ENCODE measurements around the gene PDLIM3. TPM values are rescaled to one million over a fixed set of nuclear protein-coding genes. Genes with fewer than 3 reads are reported as not detected.

PDLIM3 gene
- total and polyA plus RNA-seq, 2 of the 13 experiments (the other 11 are each of a cell fraction or from before 2014, with no cell fraction given): 5.9 to 14.0 TPM

DNA sequence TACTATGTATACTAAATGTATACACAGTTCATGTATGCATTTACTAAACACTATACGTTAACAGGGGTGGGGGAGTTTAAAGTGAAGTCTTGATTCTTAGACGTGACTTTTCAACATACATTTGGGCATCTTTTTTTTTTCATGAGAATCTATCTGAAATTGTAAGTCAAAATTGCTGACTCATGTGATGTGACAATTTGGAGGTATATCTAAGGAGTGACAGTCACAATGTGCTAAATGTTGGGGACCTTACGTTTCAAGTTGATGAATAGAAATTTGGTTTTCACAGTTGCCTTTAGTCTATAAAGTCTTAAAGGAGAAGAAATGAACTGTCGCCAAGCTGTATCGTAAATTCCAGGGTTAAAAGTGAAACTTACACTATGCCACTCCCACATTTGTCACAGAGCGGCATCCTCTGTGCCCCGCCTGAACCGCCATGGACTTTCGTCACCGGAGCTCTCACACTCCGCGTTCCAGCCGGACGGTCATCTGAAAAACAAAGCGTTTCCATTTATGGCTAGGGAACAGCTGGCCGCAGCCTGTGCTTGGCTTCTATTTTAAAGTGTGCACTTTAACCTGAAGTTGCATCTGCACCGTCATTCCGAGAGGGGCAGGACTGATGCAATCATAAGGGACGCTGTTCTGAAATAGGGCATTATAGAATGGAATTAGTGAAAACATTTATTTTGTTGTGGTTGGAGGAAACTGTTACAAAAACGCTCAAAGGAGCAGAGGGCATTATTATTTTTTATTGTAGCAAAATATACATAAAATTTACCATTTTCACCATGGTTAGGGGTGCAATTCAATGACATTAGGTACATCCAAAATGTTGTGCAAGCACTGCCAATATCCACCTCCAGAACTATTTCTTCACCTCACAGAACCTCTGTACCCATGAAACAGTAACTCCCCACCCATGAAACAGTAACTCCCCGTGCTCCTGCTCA lies 30.9 kb downstream of the PDLIM3 start (continued):
- TF ChIP-seq POLR2A (IDR thresholded peaks at IDR 0.05; ENCODE audit: insufficient read depth in 1 of 2, low read depth in 2 of 2, low read length in 2 of 2): no peak
- TF ChIP-seq, protein P1, sequence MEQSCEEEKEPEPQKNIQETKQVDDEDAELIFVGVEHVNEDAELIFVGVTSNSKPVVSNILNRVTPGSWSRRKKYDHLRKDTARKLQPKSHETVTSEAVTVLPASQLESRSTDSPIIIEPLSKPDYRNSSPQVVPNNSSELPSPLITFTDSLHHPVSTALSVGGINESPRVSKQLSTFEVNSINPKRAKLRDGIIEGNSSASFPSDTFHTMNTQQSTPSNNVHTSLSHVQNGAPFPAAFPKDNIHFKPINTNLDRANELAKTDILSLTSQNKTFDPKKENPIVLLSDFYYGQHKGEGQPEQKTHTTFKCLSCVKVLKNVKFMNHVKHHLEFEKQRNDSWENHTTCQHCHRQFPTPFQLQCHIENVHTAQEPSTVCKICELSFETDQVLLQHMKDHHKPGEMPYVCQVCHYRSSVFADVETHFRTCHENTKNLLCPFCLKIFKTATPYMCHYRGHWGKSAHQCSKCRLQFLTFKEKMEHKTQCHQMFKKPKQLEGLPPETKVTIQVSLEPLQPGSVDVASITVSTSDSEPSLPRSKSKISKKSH (CRISPR knock-in tag; IDR thresholded peaks at IDR 0.05; ENCODE audit: borderline replicate concordance): no peak

DNA sequence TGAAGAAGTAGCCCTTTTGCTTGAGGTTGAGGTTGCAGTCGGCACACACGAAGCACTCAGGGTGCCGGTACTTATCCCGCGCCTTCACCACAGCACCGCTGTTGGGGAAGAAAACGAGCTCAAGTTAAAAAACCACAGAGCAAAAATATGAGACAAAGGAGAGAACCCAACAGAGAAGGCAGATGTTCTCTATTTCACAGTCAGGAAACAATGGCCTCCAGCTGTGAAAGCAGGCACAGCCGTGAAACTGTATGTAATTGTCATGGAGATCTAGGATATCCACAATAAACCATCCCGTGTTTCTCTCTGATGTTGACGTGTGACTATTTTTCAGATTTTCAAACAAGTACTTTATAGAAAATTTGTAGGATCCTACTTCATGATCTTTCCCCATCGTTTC lies 32.9 kb downstream of the PDLIM3 start:
- no peak for FAIRE-seq
- no peak for ATAC-seq
- CTCF ChIA-PET (ENCODE audit: low intra/inter-chr PET ratio, low total read pairs): no interaction called here

More for the DNA sequence above, 32.9 kb downstream of the PDLIM3 start:
- Histone ChIP-seq H3K79me2 (ENCODE audit: insufficient read depth, low read length) (no peaks in the 10 kb centered on the region), H2AFZ (ENCODE audit: low read length) (no peak overlapping the region), H3K36me3 (replicated peaks in 1 of 2; ENCODE audit: control insufficient read depth in 1 of 2, insufficient read depth in 2 of 2, low read length in 2 of 2) (no peaks in the 10 kb centered on the region), H3K4me3 (replicated peaks in 1 of 3; ENCODE audit: insufficient read depth in 1 of 3, low read depth in 2 of 3, low read length in 3 of 3) (no peak overlapping the region), H3K9ac (ENCODE audit: insufficient read depth, low read depth, low read length) (no peak overlapping the region), H3K4me2 (ENCODE audit: low read depth, low read length) (no peak overlapping the region), H3K9me3 (ENCODE audit: low read length) (no peaks in the 10 kb centered on the region), H3K27ac (ENCODE audit: extremely low read length, insufficient read depth, low read length) (no peak overlapping the region), H3K27me3 (ENCODE audit: control insufficient read depth in 1 of 2, insufficient read depth in 2 of 2, low read length in 2 of 2) (no peaks in the 10 kb centered on the region), H3K4me1 (ENCODE audit: insufficient read depth, low read length) (peaks cover 44% of the 10 kb centered on the region), H4K20me1 (ENCODE audit: insufficient read depth, low read length) (no peaks in the 10 kb centered on the region)
- WGBS (ENCODE audit: low lambda C conversion rate): 81% methylated on average over 11 of the region's 11 CpGs
- DNase-seq (ENCODE audit: low spot score): no peak
- POLR2A ChIA-PET: no interaction called here
- in situ Hi-C loops (cut with HindIII; ENCODE audit: extremely low pct_ligation_motif_present, low pct_unique_long_range_greater_than_20kb): no loop called here
- intact Hi-C loops (cut with micrococcal nuclease; ENCODE audit: unreplicated experiment): loop anchor here (5.0 kb wide), 1 partner anchor 65 kb away; no protein-coding TSS in a partner anchor
- TF ChIP-seq AGO2 (optimal IDR thresholded peaks at IDR 0.05; ENCODE audit: low read depth, low read length) (no peak), ZNF234 (CRISPR knock-in tag; conservative IDR thresholded peaks at IDR 0.05) (no peak), IRX3 (CRISPR knock-in tag; IDR thresholded peaks at IDR 0.05; ENCODE audit: borderline replicate concordance, low read depth) (no peak), SIN3B (IDR thresholded peaks at IDR 0.05; ENCODE audit: low read length) (no peak), NFIB (CRISPR knock-in tag; IDR thresholded peaks at IDR 0.05; ENCODE audit: borderline replicate concordance) (no peak)
- TF ChIP-seq, protein P2, sequence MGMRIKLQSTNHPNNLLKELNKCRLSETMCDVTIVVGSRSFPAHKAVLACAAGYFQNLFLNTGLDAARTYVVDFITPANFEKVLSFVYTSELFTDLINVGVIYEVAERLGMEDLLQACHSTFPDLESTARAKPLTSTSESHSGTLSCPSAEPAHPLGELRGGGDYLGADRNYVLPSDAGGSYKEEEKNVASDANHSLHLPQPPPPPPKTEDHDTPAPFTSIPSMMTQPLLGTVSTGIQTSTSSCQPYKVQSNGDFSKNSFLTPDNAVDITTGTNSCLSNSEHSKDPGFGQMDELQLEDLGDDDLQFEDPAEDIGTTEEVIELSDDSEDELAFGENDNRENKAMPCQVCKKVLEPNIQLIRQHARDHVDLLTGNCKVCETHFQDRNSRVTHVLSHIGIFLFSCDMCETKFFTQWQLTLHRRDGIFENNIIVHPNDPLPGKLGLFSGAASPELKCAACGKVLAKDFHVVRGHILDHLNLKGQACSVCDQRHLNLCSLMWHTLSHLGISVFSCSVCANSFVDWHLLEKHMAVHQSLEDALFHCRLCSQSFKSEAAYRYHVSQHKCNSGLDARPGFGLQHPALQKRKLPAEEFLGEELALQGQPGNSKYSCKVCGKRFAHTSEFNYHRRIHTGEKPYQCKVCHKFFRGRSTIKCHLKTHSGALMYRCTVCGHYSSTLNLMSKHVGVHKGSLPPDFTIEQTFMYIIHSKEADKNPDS (CRISPR knock-in tag; IDR thresholded peaks at IDR 0.05): no peak
- BruUV-seq (replicated peaks): no TSS peak
